ENCODE results near the gene APOL5.
"Not testable (repeated sequence)": the region's sequence is repeated elsewhere in the genome, so short reads cannot be mapped to it uniquely, and the experiment has no call there.

The APOL5 gene, protein sequence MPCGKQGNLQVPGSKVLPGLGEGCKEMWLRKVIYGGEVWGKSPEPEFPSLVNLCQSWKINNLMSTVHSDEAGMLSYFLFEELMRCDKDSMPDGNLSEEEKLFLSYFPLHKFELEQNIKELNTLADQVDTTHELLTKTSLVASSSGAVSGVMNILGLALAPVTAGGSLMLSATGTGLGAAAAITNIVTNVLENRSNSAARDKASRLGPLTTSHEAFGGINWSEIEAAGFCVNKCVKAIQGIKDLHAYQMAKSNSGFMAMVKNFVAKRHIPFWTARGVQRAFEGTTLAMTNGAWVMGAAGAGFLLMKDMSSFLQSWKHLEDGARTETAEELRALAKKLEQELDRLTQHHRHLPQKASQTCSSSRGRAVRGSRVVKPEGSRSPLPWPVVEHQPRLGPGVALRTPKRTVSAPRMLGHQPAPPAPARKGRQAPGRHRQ

DNA sequence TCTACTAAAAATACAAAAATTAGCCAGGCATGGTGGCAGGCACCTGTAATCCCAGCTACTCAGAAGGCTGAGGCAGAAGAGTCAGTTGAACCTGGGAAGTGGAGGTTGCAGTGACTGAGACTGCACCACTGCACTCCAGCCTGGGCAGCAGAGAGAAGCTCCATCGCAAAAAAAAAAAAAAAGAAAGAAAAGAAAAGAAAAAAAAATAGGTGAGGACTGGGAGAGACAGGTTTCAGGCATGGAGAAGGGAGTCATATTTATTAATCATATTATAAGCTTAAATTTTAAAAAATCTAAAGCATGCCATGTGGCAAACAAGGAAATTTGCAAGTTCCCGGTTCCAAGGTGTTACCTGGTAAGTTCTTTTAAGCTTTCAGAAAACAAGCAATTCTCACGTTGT lies at the start of gene APOL5:
Gene APOL5 (plus strand): TSS at position 301 of the 400 bp plus-strand sequence. CDS start 0 bp downstream, at position 301.
- in situ Hi-C loops (cut with HindIII; ENCODE audit: low sequenced_read_pairs): no loop called here
- no peak for DNase-seq (ENCODE audit: low read depth, low spot score)
- H3K4me3 ChIP-seq (ENCODE audit: low read depth, low read length): no peak within 1 kb of the TSS
- TF ChIP-seq, protein P1, sequence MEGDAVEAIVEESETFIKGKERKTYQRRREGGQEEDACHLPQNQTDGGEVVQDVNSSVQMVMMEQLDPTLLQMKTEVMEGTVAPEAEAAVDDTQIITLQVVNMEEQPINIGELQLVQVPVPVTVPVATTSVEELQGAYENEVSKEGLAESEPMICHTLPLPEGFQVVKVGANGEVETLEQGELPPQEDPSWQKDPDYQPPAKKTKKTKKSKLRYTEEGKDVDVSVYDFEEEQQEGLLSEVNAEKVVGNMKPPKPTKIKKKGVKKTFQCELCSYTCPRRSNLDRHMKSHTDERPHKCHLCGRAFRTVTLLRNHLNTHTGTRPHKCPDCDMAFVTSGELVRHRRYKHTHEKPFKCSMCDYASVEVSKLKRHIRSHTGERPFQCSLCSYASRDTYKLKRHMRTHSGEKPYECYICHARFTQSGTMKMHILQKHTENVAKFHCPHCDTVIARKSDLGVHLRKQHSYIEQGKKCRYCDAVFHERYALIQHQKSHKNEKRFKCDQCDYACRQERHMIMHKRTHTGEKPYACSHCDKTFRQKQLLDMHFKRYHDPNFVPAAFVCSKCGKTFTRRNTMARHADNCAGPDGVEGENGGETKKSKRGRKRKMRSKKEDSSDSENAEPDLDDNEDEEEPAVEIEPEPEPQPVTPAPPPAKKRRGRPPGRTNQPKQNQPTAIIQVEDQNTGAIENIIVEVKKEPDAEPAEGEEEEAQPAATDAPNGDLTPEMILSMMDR (IDR thresholded peaks at IDR 0.05; ENCODE audit: low read depth, low read length): no peak

DNA sequence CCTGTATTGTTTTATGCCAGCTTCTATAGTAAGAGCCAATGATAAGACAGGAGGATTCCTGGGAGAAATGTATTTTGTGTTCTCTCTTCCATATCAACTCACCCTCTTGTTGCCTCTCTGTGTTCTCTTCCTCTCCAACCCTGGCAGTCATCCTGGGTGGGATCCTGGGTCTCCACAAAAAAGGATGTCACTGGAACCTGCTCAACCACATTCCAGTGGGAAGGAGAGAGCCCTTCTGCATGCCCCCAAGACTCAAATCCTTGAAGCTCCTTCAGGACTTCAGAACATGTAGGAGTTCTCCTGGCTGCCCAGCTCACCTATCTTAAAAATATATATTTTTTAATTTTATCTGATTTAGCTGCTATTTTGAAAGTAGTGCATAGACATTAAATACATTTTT lies 43.3 kb upstream of the APOL5 start:
- DNase-seq (ENCODE audit: low read depth, low spot score): no peak
- in situ Hi-C loops (cut with HindIII; ENCODE audit: low sequenced_read_pairs): no loop called here
- TF ChIP-seq, protein P1 (IDR thresholded peaks at IDR 0.05; ENCODE audit: low read depth, low read length): no peak
- H3K4me3 ChIP-seq (ENCODE audit: low read depth, low read length): no peak overlapping the region

DNA sequence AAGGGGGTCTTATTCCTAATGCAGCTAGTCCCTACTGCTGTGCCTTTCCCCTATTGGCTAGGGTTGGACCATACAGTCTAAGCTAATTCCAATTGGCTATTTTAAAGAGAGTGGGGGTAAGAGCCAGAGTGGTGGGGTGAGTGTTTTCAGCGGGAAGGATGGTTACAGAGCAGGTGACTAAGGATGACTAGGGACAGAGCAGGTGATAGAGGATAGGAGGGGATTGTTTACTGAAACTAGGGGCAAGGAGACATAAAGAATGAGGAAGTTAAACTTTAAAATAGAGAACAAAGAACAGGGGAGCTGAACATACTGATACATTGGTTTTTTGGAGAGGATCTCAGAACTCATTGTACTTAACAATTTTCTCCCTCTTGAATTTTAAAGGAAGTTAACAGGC lies 41.6 kb upstream of the APOL5 start:
- in situ Hi-C loops (cut with HindIII; ENCODE audit: low sequenced_read_pairs); H3K4me3 ChIP-seq (ENCODE audit: low read depth, low read length); DNase-seq (ENCODE audit: low read depth, low spot score): not testable (repeated sequence)

DNA sequence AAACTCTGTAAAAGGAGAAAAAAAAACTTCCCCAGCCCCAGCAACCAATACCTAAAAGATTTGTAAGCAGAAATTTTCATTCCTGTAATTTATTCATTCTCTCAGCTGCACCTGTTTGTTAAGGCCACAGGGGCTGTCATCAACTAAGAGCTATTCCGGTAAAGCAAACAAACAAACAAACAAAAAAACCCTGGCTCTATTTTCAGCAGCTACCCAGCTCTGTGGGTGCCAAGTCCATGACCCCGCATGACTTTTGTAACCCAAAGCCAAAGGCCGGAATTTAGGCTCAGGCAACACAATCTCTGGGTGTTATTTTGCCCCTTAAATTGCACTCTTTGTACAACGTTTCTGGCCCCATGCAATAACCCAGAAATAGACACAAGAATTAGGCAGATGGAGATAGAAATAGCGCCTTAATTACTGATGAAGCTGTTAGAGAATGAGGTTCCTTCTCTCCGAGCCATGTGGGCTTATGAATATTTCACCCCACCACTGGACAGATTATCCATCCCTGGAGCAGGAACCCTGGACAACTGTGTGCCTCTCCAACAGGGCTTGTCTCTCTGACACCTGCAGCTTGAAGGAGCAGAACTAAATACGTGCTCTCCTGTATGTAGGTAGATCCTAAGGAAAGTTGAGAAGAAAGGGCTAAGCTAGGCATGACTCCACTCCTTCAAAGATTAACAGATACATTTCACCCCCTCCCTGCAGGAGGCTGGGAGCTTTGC lies 40.0 kb upstream of the APOL5 start:
- in situ Hi-C loops (cut with HindIII; ENCODE audit: low sequenced_read_pairs): no loop called here
- TF ChIP-seq, protein P1 (IDR thresholded peaks at IDR 0.05; ENCODE audit: low read depth, low read length): no peak
- no peak for DNase-seq (ENCODE audit: low read depth, low spot score)
- no peak overlapping the region for H3K4me3 ChIP-seq (ENCODE audit: low read depth, low read length)

DNA sequence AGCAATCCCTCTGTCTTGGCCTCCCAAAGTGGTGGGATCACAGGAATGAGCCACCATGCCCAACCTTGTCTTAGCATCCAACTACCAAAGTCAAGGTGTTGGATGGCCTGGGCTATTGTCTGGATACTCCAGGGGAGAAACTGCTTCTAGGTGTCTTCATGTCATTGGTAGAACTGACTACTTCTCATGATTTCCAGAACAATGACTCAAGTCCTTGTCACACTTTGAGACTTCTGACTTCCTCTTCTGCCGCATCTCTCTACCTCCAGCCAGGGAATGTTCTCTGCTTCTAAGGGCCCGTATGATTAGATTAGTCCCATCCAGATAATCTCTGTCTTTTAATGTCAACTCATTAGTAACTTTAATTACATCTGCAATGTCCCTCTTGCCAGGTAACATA lies 38.8 kb upstream of the APOL5 start:
- in situ Hi-C loops (cut with HindIII; ENCODE audit: low sequenced_read_pairs): no loop called here
- H3K4me3 ChIP-seq (ENCODE audit: low read depth, low read length): no peak overlapping the region
- no peak for DNase-seq (ENCODE audit: low read depth, low spot score)
- TF ChIP-seq, protein P1 (IDR thresholded peaks at IDR 0.05; ENCODE audit: low read depth, low read length): no peak

DNA sequence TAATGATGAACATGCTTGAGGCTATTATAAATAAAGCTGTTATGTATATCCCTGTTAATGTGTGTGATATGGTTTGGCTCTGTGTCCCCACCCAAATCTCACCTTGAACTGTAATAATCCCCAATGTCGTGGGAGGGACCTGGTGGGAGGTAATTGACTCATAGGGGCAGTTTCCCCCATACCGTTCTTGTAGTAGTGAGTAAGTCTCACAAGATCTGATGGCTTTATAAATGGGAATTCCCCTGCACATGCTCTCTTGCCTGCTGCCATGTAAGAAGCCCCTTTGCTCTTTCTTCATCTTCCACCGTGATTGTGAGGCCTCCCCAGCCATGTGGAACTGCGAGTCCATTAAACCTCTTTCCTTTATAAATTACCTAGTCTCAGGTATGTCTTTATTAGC lies 38.2 kb upstream of the APOL5 start:
- DNase-seq (ENCODE audit: low read depth, low spot score); in situ Hi-C loops (cut with HindIII; ENCODE audit: low sequenced_read_pairs); H3K4me3 ChIP-seq (ENCODE audit: low read depth, low read length): not testable (repeated sequence)

DNA sequence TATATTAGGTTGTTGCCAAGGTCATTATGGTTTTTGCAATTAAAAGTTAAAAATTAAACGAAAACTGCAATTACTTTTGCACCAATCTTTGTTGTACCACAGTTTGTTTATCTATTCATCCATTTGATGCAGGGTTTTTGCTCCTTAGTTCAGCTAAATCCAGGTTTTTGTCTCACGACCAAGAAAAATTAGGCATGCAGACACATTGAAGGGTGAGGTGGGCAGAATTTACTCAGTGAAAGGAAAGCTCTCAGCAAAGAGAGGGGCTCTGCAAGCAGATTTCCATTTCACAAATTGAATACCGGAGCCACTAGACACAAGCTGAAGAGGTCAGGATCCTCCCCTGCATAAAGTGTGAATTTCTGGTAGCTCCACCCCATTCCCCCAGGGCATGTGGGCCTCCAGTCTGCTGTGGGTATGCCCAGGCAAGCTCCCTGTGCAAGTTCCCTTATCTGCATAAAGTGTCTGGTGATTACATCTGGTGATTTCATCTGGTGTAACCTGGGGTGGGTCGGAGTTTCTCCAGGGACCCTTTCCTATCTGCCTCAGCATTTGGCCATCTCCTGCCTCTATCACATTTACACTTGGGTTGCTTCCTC lies 36.1 kb upstream of the APOL5 start:
- in situ Hi-C loops (cut with HindIII; ENCODE audit: low sequenced_read_pairs): no loop called here
- no peak overlapping the region for H3K4me3 ChIP-seq (ENCODE audit: low read depth, low read length)
- no peak for DNase-seq (ENCODE audit: low read depth, low spot score)
- TF ChIP-seq, protein P1 (IDR thresholded peaks at IDR 0.05; ENCODE audit: low read depth, low read length): no peak
